T-cell (primary cell): ENCODE data around the gene P2RX1. TPM values are rescaled to one million over a fixed set of nuclear protein-coding genes. Genes with fewer than 3 reads are reported as not detected.

Experiments
- ATAC-seq, 4 experiments: fragments of 200-7000 bp in 3 of 4; fragments of 150-1000 bp in 1 of 4; cut with Tn5 transposase; replicated peaks in 1 of 4; 1 replicate in 3 of 4; 2 replicates in 1 of 4; pipeline ENCODE4 v1.10.0; 2021; ENCODE audit warnings: moderate library complexity in 3 of 4, mild to moderate bottlenecking in 2 of 4, moderate number of reproducible peaks in 1 of 4
- CTCF ChIA-PET, 2 donors: fragments of 300-600 bp; sonication (Branson Sonifier 250); formaldehyde crosslinking; loops; one replicate each; lab custom pipeline; 2022; ENCODE audit warnings: antibody characterized with exemption in 2 of 2; lab: Charles Lee
- POLR2A ChIA-PET, 2 donors: fragments of 300-600 bp; sonication (Branson Sonifier 250); formaldehyde crosslinking; loops; one replicate each; lab custom pipeline; 2022; ENCODE audit warnings: antibody characterized with exemption in 2 of 2; lab: Charles Lee
- DNase-seq, 35 experiments: peaks; one replicate each; pipeline versions ENCODE4 v3.0.0 to v3.0.0-alpha.2; 2013 to 2023
- H3K27ac ChIP-seq: one replicate; pipeline ENCODE4 v1.5.1; 2013; ENCODE audit warnings: low read length
- H3K27me3 ChIP-seq, 2 experiments: replicated peaks in 1 of 2; 1 replicate in 1 of 2; 2 replicates in 1 of 2; pipeline versions ENCODE4 v1.6.1 to v1.7.0; 2013; ENCODE audit warnings: low read length in 1 of 2, mixed read lengths in 1 of 2; ENCODE audit not compliant: control insufficient read depth in 2 of 2, insufficient read depth in 2 of 2; ENCODE audit errors: extremely low read depth in 1 of 2
- H3K36me3 ChIP-seq, 2 donors: 1 replicate in 1 of 2; 2 replicates in 1 of 2; pipeline versions ENCODE4 v1.6.1 to v1.7.0; 2013; ENCODE audit warnings: low read length in 1 of 2; ENCODE audit not compliant: control insufficient read depth in 2 of 2, insufficient read depth in 1 of 2; ENCODE audit errors: extremely low read depth in 1 of 2
- H3K4me1 ChIP-seq, 2 experiments: 1 replicate in 1 of 2; 2 replicates in 1 of 2; pipeline versions ENCODE4 v1.6.1 to v1.7.0; 2013; ENCODE audit warnings: low read length in 2 of 2, mixed read lengths in 1 of 2; ENCODE audit not compliant: insufficient read depth in 2 of 2, control insufficient read depth in 1 of 2; ENCODE audit errors: extremely low read depth in 1 of 2
- H3K4me3 ChIP-seq, 2 donors: 1 replicate in 1 of 2; 2 replicates in 1 of 2; pipeline versions ENCODE4 v1.5.1 to v1.7.0; 2013; ENCODE audit warnings: mild to moderate bottlenecking in 2 of 2, low read length in 1 of 2, moderate library complexity in 1 of 2; ENCODE audit not compliant: control insufficient read depth in 1 of 2; ENCODE audit errors: extremely low read depth in 1 of 2
- H3K9me3 ChIP-seq: 2 replicates; pipeline ENCODE4 v1.7.0; 2013
- H3K27ac Mint-ChIP-seq, 2 donors: one replicate each; pipeline ENCODE4 v1.8.0; 2020 to 2021; ENCODE audit warnings: mild to moderate bottlenecking in 2 of 2, mixed read lengths in 2 of 2
- H3K27me3 Mint-ChIP-seq, 2 donors: one replicate each; pipeline ENCODE4 v1.8.0; 2021 to 2022; ENCODE audit warnings: mixed read lengths in 2 of 2
- H3K36me3 Mint-ChIP-seq: one replicate; pipeline ENCODE4 v1.8.0; 2021; ENCODE audit warnings: mixed read lengths
- H3K4me1 Mint-ChIP-seq, 3 donors: one replicate each; pipeline ENCODE4 v1.8.0; 2020 to 2022; ENCODE audit warnings: mixed read lengths in 3 of 3, mild to moderate bottlenecking in 1 of 3
- H3K4me3 Mint-ChIP-seq, 3 donors: one replicate each; pipeline ENCODE4 v1.8.0; 2020 to 2022; ENCODE audit warnings: mild to moderate bottlenecking in 3 of 3, mixed read lengths in 3 of 3, moderate library complexity in 3 of 3
- H3K9me3 Mint-ChIP-seq, 3 donors: one replicate each; pipeline ENCODE4 v1.8.0; 2020 to 2022; ENCODE audit warnings: mixed read lengths in 3 of 3
- WGBS: methylation state at CpG from one replicate; pipeline ENCODE4 v1.1.5; 2013; ENCODE audit warnings: missing lambda C conversion rate; ENCODE audit not compliant: insufficient coverage; 5-methylcytosine and 5-hydroxymethylcytosine counted together
- total RNA-seq, 35 experiments: library from RNA in 6 of 35; stranded (reverse) in 6 of 35; fragments of 120-200 nt in 1 of 35; gene quantifications; one replicate each; pipeline versions ENCODE4 v1.2.1 to v1.2.4 and lab custom pipeline; 2013 to 2026

The P2RX1 gene
- total RNA-seq, 5 donors from 2014 or later (not counting 1 experiment from before 2014, with no cell fraction given): 0.95 to 3.3 (median 1.2) TPM

DNA sequence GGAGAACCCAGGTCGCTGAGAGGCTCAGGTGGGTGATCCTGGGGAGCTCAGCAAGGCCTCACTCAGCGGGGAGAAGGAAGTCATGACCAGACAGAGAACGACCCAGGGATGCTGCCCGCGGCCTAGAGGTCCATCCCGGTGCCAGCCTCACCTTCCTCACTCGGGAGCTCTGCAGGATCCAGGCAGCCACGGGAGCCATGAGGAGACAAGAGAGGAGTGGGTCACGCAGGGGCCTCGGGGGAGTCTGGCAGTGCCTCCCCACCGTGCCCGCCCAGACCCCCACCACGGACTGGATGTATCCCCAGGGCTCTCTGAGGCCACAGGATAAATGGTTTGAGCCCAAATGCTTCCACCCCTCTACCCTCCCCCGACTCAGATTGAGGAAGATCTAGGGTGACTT lies 37.3 kb upstream of the P2RX1 start:
- H3K27ac Mint-ChIP-seq: no peak overlapping the region
- H3K9me3 Mint-ChIP-seq: no peaks in the 10 kb centered on the region
- ChIA-PET POLR2A (interaction anchor here in 1 of 2 donors (0.6 kb wide), 1 partner anchor 28 kb away, joined by 3 read pairs; no protein-coding TSS in a partner anchor), CTCF (no interaction called here)
- peaks cover 26 to 30% (median 27%) of the 10 kb centered on the region in 3 donors for H3K4me1 Mint-ChIP-seq
- H3K4me1 ChIP-seq: peaks cover 0 to 43% of the 10 kb centered on the region in 2 experiments
- no peak for ATAC-seq
- H3K36me3 ChIP-seq: peaks cover 12 to 76% of the 10 kb centered on the region in 2 donors
- no peak overlapping the region for H3K4me3 ChIP-seq
- DNase-seq: no peak
- WGBS: 92% methylated on average over 8 of the region's 14 CpGs
- no peaks in the 10 kb centered on the region for H3K9me3 ChIP-seq
- no peak overlapping the region for H3K4me3 Mint-ChIP-seq
- no peaks in the 10 kb centered on the region for H3K27me3 Mint-ChIP-seq
- H3K27me3 ChIP-seq: no peaks in the 10 kb centered on the region
- peaks cover 21% of the 10 kb centered on the region for H3K36me3 Mint-ChIP-seq
- no peak overlapping the region for H3K27ac ChIP-seq

DNA sequence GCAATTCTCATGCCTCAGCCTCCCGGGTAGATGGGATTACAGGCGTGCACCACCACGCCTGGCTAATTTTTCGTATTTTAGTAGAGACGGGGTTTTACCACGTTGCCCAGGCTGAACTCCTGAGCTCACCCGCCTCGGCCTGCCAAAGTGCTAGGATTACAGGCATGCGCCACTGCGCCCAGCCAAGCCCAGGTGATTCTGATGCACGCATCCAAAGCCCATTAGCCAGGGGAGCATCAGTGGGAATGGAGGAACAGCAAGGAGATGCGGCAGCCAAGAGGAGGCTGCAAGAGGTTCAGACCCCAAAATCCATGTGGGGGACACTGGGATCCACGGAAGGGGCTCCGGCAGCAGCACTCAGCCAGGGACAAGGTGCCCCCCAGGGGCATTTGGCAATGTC lies 35.9 kb upstream of the P2RX1 start:
- ATAC-seq (no peak), DNase-seq (no peak)
- H3K4me1 ChIP-seq: peaks cover 0 to 30% of the 10 kb centered on the region in 2 experiments
- Mint-ChIP-seq H3K27me3 (no peaks in the 10 kb centered on the region), H3K36me3 (peaks cover 26% of the 10 kb centered on the region), H3K27ac (no peak overlapping the region), H3K4me1 (peaks cover 14 to 17% (median 14%) of the 10 kb centered on the region in 3 donors), H3K9me3 (no peaks in the 10 kb centered on the region), H3K4me3 (no peak overlapping the region)
- no peak overlapping the region for H3K4me3 ChIP-seq
- 97% methylated on average over 13 of the region's 14 CpGs for WGBS
- no peak overlapping the region for H3K27ac ChIP-seq
- ChIA-PET POLR2A (no interaction called here), CTCF (no interaction called here)
- H3K27me3 ChIP-seq: no peaks in the 10 kb centered on the region
- H3K9me3 ChIP-seq: no peaks in the 10 kb centered on the region
- H3K36me3 ChIP-seq: peaks cover 16 to 76% of the 10 kb centered on the region in 2 donors

DNA sequence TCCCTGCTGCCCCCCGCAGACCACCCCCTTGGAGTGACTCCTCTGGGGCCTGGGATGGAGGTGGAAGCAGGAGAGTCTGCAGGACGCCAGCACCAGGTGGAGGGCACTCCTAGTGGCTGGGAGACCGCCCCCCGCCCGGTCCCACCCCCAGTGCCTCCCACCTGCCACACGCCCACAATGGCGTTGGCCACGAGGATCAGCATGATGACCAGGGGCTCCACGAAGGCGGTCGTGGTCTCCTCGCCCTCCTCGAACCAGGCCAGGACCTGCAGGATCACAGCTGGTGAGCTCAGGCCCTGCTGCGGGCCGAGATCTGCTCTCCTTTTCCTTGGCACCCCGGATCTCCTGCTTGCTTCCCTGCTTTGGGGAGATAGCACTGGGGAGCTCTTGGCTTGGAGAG lies 35.2 kb upstream of the P2RX1 start:
- Mint-ChIP-seq H3K4me3 (no peak overlapping the region), H3K27me3 (no peaks in the 10 kb centered on the region), H3K36me3 (peaks cover 24% of the 10 kb centered on the region), H3K27ac (no peak overlapping the region), H3K4me1 (peaks cover 6 to 9% (median 6%) of the 10 kb centered on the region in 3 donors), H3K9me3 (no peaks in the 10 kb centered on the region)
- H3K4me3 ChIP-seq: no peak overlapping the region
- 84% methylated on average over 8 of the region's 16 CpGs for WGBS
- DNase-seq: no peak
- no peak for ATAC-seq
- H3K36me3 ChIP-seq: peaks cover 16 to 76% of the 10 kb centered on the region in 2 donors
- H3K9me3 ChIP-seq: no peaks in the 10 kb centered on the region
- no peaks in the 10 kb centered on the region for H3K27me3 ChIP-seq
- CTCF ChIA-PET: no interaction called here
- no peak overlapping the region for H3K27ac ChIP-seq
- peaks cover 0 to 23% of the 10 kb centered on the region in 2 experiments for H3K4me1 ChIP-seq
- POLR2A ChIA-PET: no interaction called here

DNA sequence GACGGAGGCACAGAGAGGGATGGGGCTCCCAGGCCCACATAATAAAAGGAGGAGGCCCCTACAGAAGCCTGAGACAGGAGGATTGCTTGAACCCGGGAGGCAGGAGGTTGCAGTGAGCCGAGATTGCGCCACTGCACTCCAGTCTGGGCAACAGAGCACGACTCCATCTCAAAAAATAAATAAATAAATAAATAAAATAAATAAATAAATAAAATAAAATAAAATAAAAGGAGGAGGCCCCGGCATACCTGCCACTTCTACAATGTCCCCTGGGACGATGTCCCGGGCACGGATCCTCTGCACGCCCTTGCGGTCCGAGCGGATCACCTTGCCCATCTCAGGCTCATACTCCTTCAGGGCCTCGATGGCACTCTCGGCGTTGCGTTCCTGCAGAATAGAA lies 34.7 kb upstream of the P2RX1 start:
- ATAC-seq (no peak), DNase-seq (no peak)
- H3K4me3 Mint-ChIP-seq: no peak overlapping the region
- no peak overlapping the region for H3K27ac ChIP-seq
- no peak overlapping the region for H3K27ac Mint-ChIP-seq
- ChIA-PET CTCF (no interaction called here), POLR2A (no interaction called here)
- peaks cover 2 to 5% (median 2%) of the 10 kb centered on the region in 3 donors for H3K4me1 Mint-ChIP-seq
- no peaks in the 10 kb centered on the region for H3K27me3 ChIP-seq
- peaks cover 20% of the 10 kb centered on the region for H3K36me3 Mint-ChIP-seq
- H3K9me3 ChIP-seq: no peaks in the 10 kb centered on the region
- no peak overlapping the region for H3K4me3 ChIP-seq
- WGBS: 100% methylated on average over 9 of the region's 17 CpGs
- no peaks in the 10 kb centered on the region for H3K27me3 Mint-ChIP-seq
- H3K4me1 ChIP-seq: peaks cover 0 to 19% of the 10 kb centered on the region in 2 experiments
- H3K36me3 ChIP-seq: peaks cover 16 to 77% of the 10 kb centered on the region in 2 donors
- H3K9me3 Mint-ChIP-seq: no peaks in the 10 kb centered on the region

DNA sequence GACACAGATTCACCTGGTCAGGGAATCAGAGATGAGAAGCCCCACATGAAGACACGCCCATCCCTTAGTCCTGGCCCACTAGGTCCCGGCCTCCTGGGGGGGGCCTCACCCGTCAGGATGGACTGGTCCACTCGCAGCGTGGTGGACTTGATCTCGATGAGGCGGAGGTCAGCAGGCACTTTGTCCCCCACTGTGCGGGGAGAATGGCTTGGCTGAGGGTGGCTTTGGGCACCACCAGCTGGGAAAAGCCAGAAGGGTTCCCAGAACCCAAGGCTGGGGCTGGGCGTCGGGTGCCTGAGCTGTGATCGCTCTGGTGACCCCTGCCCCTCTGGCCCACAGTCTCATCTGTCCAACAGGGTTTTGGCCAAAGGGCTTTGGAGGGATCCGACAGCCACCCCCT lies 34.3 kb upstream of the P2RX1 start:
- ChIA-PET POLR2A (no interaction called here), CTCF (no interaction called here)
- H3K4me3 Mint-ChIP-seq: no peak overlapping the region
- no peak for DNase-seq
- 93% methylated on average over 9 of the region's 12 CpGs for WGBS
- H3K27me3 ChIP-seq: no peaks in the 10 kb centered on the region
- no peak overlapping the region for H3K4me3 ChIP-seq
- H3K4me1 Mint-ChIP-seq: peaks cover 1 to 4% (median 3%) of the 10 kb centered on the region in 3 donors
- H3K36me3 ChIP-seq: peaks cover 20 to 80% of the 10 kb centered on the region in 2 donors
- H3K27me3 Mint-ChIP-seq: no peaks in the 10 kb centered on the region
- peaks cover 0 to 17% of the 10 kb centered on the region in 2 experiments for H3K4me1 ChIP-seq
- H3K9me3 Mint-ChIP-seq: no peaks in the 10 kb centered on the region
- no peak overlapping the region for H3K27ac ChIP-seq
- H3K27ac Mint-ChIP-seq: no peak overlapping the region
- no peak for ATAC-seq
- peaks cover 23% of the 10 kb centered on the region for H3K36me3 Mint-ChIP-seq
- H3K9me3 ChIP-seq: no peaks in the 10 kb centered on the region

DNA sequence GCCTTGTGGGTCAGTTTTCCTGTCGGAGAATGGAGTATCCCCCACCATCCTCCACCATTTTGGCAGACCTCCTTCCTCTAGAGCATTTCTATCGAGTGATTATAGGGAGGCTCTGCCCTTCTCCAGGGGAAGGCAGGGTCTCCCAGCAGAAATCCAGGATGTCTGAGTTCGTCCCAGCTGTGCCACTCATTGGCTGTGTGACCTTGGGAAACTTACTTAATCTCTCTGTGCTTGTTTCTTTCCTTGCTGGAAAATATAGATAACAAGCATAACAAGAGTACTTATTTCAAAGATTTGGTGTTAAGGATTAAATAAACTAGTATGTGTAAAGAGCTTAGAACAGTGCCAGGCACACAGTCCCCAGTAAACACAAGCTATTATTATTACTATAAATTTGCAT lies 33.2 kb upstream of the P2RX1 start:
- peaks cover 0 to 6% (median 0%) of the 10 kb centered on the region in 3 donors for H3K4me1 Mint-ChIP-seq
- no peak overlapping the region for H3K4me3 ChIP-seq
- peaks cover 25 to 84% of the 10 kb centered on the region in 2 donors for H3K36me3 ChIP-seq
- ATAC-seq: no peak
- 100% methylated on average over 1 of the region's 3 CpGs for WGBS
- H3K9me3 Mint-ChIP-seq: no peaks in the 10 kb centered on the region
- CTCF ChIA-PET: no interaction called here
- H3K27ac ChIP-seq: no peak overlapping the region
- no peaks in the 10 kb centered on the region for H3K27me3 Mint-ChIP-seq
- POLR2A ChIA-PET: interaction anchor here in 1 of 2 donors (0.7 kb wide), 1 partner anchor 58 kb away, joined by 4 read pairs; no protein-coding TSS in a partner anchor
- peaks cover 26% of the 10 kb centered on the region for H3K36me3 Mint-ChIP-seq
- DNase-seq: no peak
- no peak overlapping the region for H3K27ac Mint-ChIP-seq
- no peaks in the 10 kb centered on the region for H3K9me3 ChIP-seq
- no peaks in the 10 kb centered on the region for H3K27me3 ChIP-seq
- H3K4me1 ChIP-seq: peaks cover 0 to 7% of the 10 kb centered on the region in 2 experiments
- H3K4me3 Mint-ChIP-seq: no peak overlapping the region
